Mucosa of stomach (tissue), 1 donor: ENCODE results near the gene BAX.

Experiments
- H3K27me3 ChIP-seq: one replicate; pipeline ENCODE4 v1.7.0; 2013; ENCODE audit warnings: mild to moderate bottlenecking, low read length; ENCODE audit not compliant: control insufficient read depth, insufficient read depth
- H3K36me3 ChIP-seq: one replicate; pipeline ENCODE4 v1.7.0; 2013; ENCODE audit warnings: low read length; ENCODE audit not compliant: control insufficient read depth, insufficient read depth
- H3K4me1 ChIP-seq: one replicate; pipeline ENCODE4 v1.7.0; 2013; ENCODE audit warnings: mild to moderate bottlenecking, low read length; ENCODE audit not compliant: control insufficient read depth, insufficient read depth
- H3K4me3 ChIP-seq: one replicate; pipeline ENCODE4 v1.7.0; 2013; ENCODE audit warnings: low read length
- H3K9ac ChIP-seq: one replicate; pipeline ENCODE4 v1.7.0; 2013; ENCODE audit warnings: mild to moderate bottlenecking, low read length, moderate library complexity
- H3K9me3 ChIP-seq: one replicate; pipeline ENCODE4 v1.7.0; 2013; ENCODE audit warnings: mild to moderate bottlenecking, low read length, moderate library complexity; ENCODE audit not compliant: control insufficient read depth
- donor health status: Pancreatic carcinoma.

The BAX gene

GRCh38 chr19:48985711-48986110 is 31.0 kb downstream of the BAX start:
- Histone ChIP-seq H3K36me3 (peaks cover 5% of the 10 kb centered on the region), H3K4me1 (no peaks in the 10 kb centered on the region), H3K4me3 (no peak overlapping the region), H3K9me3 (no peaks in the 10 kb centered on the region), H3K9ac (no peak overlapping the region), H3K27me3 (no peaks in the 10 kb centered on the region)

GRCh38 chr19:48986211-48986610 is 31.5 kb downstream of the BAX start:
- Histone ChIP-seq H3K9me3 (no peaks in the 10 kb centered on the region), H3K4me1 (no peaks in the 10 kb centered on the region), H3K4me3 (no peak overlapping the region), H3K36me3 (peaks cover 5% of the 10 kb centered on the region), H3K27me3 (no peaks in the 10 kb centered on the region), H3K9ac (no peak overlapping the region)

- Histone ChIP-seq H3K36me3 (peaks cover 5% of the 10 kb centered on the region), H3K4me3 (no peak overlapping the region), H3K9ac (no peak overlapping the region), H3K27me3 (no peaks in the 10 kb centered on the region), H3K9me3 (no peaks in the 10 kb centered on the region), H3K4me1 (peaks cover 9% of the 10 kb centered on the region)
Observed at GRCh38 chr19:48987323-48987722, 32.6 kb downstream of the BAX start.

- Histone ChIP-seq H3K4me3 (no peak overlapping the region), H3K4me1 (peaks cover 9% of the 10 kb centered on the region), H3K27me3 (no peaks in the 10 kb centered on the region), H3K9me3 (no peaks in the 10 kb centered on the region), H3K36me3 (peaks cover 5% of the 10 kb centered on the region), H3K9ac (no peak overlapping the region)
Observed at GRCh38 chr19:48988286-48988685, 33.6 kb downstream of the BAX start.

- peaks cover 9% of the 10 kb centered on the region for H3K4me1 ChIP-seq
- H3K4me3 ChIP-seq = no peak overlapping the region
- no peak overlapping the region for H3K9ac ChIP-seq
- no peaks in the 10 kb centered on the region for H3K9me3 ChIP-seq
- H3K27me3 ChIP-seq = no peaks in the 10 kb centered on the region
- H3K36me3 ChIP-seq = peaks cover 5% of the 10 kb centered on the region
Observed at GRCh38 chr19:48988860-48989259, 34.2 kb downstream of the BAX start.

- H3K9ac ChIP-seq = no peak overlapping the region
- no peaks in the 10 kb centered on the region for H3K27me3 ChIP-seq
- H3K4me1 ChIP-seq = peaks cover 9% of the 10 kb centered on the region
- H3K36me3 ChIP-seq = peaks cover 5% of the 10 kb centered on the region
- H3K9me3 ChIP-seq = no peaks in the 10 kb centered on the region
- H3K4me3 ChIP-seq = no peak overlapping the region
Observed at GRCh38 chr19:48989701-48990291, 35.1 kb downstream of the BAX start.

- Histone ChIP-seq H3K4me1 (peaks cover 9% of the 10 kb centered on the region), H3K9me3 (no peaks in the 10 kb centered on the region), H3K4me3 (no peak overlapping the region), H3K27me3 (no peaks in the 10 kb centered on the region), H3K36me3 (peaks cover under 1% of the 10 kb centered on the region), H3K9ac (no peak overlapping the region)
Observed at GRCh38 chr19:48990400-48990799, 35.7 kb downstream of the BAX start.

GRCh38 chr19:48991011-48991609 is 36.4 kb downstream of the BAX start:
- Histone ChIP-seq H3K27me3 (no peaks in the 10 kb centered on the region), H3K4me3 (no peak overlapping the region), H3K9ac (peak overlapping the region; percentile 98), H3K4me1 (peaks cover 9% of the 10 kb centered on the region), H3K9me3 (no peaks in the 10 kb centered on the region), H3K36me3 (no peaks in the 10 kb centered on the region)

GRCh38 chr19:48991873-48992580 is 37.4 kb downstream of the BAX start:
- Histone ChIP-seq H3K4me3 (peak overlapping the region; percentile 98), H3K27me3 (no peaks in the 10 kb centered on the region), H3K36me3 (no peaks in the 10 kb centered on the region), H3K9ac (peak overlapping the region; percentile 98), H3K4me1 (peaks cover 9% of the 10 kb centered on the region), H3K9me3 (no peaks in the 10 kb centered on the region)

- H3K9me3 ChIP-seq = no peaks in the 10 kb centered on the region
- peak overlapping the region; percentile 98 for H3K9ac ChIP-seq
- no peaks in the 10 kb centered on the region for H3K36me3 ChIP-seq
- H3K4me3 ChIP-seq = peak overlapping the region; percentile 98
- peaks cover 9% of the 10 kb centered on the region for H3K4me1 ChIP-seq
- H3K27me3 ChIP-seq = no peaks in the 10 kb centered on the region
Observed at GRCh38 chr19:48992581-48993174, 38.0 kb downstream of the BAX start.

- Histone ChIP-seq H3K36me3 (no peaks in the 10 kb centered on the region), H3K4me1 (peaks cover 9% of the 10 kb centered on the region), H3K9ac (peak within 1 kb of the TSS; percentile 98), H3K27me3 (no peaks in the 10 kb centered on the region), H3K9me3 (no peaks in the 10 kb centered on the region), H3K4me3 (peak within 1 kb of the TSS; percentile 98)
Observed at GRCh38 chr19:48993175-48994034, 38.7 kb downstream of the BAX start, which contains the start of the genes GYS1 and RUVBL2. TSS of gene GYS1 (minus strand) at chr19:48993309. CDS start at chr19:48993112, 197 bp downstream. TSS of gene RUVBL2 (plus strand) at chr19:48993887. CDS start at chr19:48993912, 25 bp downstream.
